Thymus (tissue), 11 donors: ENCODE results near the gene GLI3. TPM values are rescaled to one million over a fixed set of nuclear protein-coding genes. Genes with fewer than 3 reads are reported as not detected.

Source experiments
- DNase-seq, 9 donors: peaks; one replicate each; pipeline ENCODE4 v3.0.0-alpha.2; 2013; ENCODE audit warnings: low spot score in 9 of 9, low read depth in 6 of 9, missing footprints in 1 of 9
- H3K27ac ChIP-seq, 2 donors: one replicate each; pipeline ENCODE4 v1.5.1; 2013; ENCODE audit warnings: control low read depth in 1 of 2, low read depth in 1 of 2, low read length in 1 of 2, mild to moderate bottlenecking in 1 of 2, moderate library complexity in 1 of 2
- H3K27me3 ChIP-seq, 2 donors: one replicate each; pipeline ENCODE4 v1.5.1; 2013; ENCODE audit warnings: low read length in 1 of 2; ENCODE audit not compliant: control insufficient read depth in 2 of 2, insufficient read depth in 1 of 2
- H3K36me3 ChIP-seq, 2 donors: one replicate each; pipeline ENCODE4 v1.5.1; 2013; ENCODE audit warnings: low read length in 1 of 2, mild to moderate bottlenecking in 1 of 2, moderate library complexity in 1 of 2; ENCODE audit not compliant: control insufficient read depth in 2 of 2, insufficient read depth in 2 of 2
- H3K4me1 ChIP-seq, 2 donors: one replicate each; pipeline ENCODE4 v1.5.1; 2013; ENCODE audit warnings: low read length in 2 of 2; ENCODE audit not compliant: control insufficient read depth in 2 of 2, insufficient read depth in 2 of 2
- H3K4me3 ChIP-seq, 2 donors: one replicate each; pipeline ENCODE4 v1.5.1; 2013; ENCODE audit warnings: low read length in 2 of 2, control low read depth in 1 of 2, mild to moderate bottlenecking in 1 of 2
- H3K9me3 ChIP-seq, 2 donors: one replicate each; pipeline ENCODE4 v1.5.1; 2013; ENCODE audit warnings: low read length in 1 of 2, mild to moderate bottlenecking in 1 of 2; ENCODE audit not compliant: control insufficient read depth in 2 of 2, insufficient read depth in 1 of 2
- WGBS: extraction: QIAGEN DNeasy Blood & Tissue Kit; methylation state at CpG from one replicate; pipeline ENCODE4 v1.1.7; 2013; 5-methylcytosine and 5-hydroxymethylcytosine counted together
- polyA plus RNA-seq: library from polyadenylated mRNA; stranded (reverse); fragments of 200-250 nt; gene quantifications from one replicate; pipeline ENCODE4 v1.2.3, GENCODE V29; 2013
- total RNA-seq: library from RNA; stranded (reverse); fragments of 120-200 nt; gene quantifications from one replicate; pipeline ENCODE4 v1.2.4, GENCODE V29; 2013
- donor health status: healthy.

Gene GLI3
- total and polyA plus RNA-seq, 2 donors, result 3.1 to 3.2 TPM

GRCh38 chr7:42002654-42003053 is 234.4 kb downstream of the GLI3 start:
- no peak for DNase-seq
- 91% methylated on average over 2 of the region's 2 CpGs for WGBS
- Histone ChIP-seq H3K4me1 (no peaks in the 10 kb centered on the region), H3K36me3 (no peaks in the 10 kb centered on the region), H3K4me3 (no peak overlapping the region), H3K9me3 (no peaks in the 10 kb centered on the region), H3K27ac (no peak overlapping the region), H3K27me3 (no peaks in the 10 kb centered on the region)

GRCh38 chr7:41999736-42000283 is 237.2 kb downstream of the GLI3 start:
- Histone ChIP-seq H3K27me3 (no peaks in the 10 kb centered on the region), H3K36me3 (no peaks in the 10 kb centered on the region), H3K4me3 (no peak overlapping the region), H3K9me3 (no peaks in the 10 kb centered on the region), H3K27ac (no peak overlapping the region), H3K4me1 (no peaks in the 10 kb centered on the region)
- 95% methylated on average over 6 of the region's 6 CpGs for WGBS
- no peak for DNase-seq

GRCh38 chr7:41998041-41998440 is 239.0 kb downstream of the GLI3 start:
- H3K4me1 ChIP-seq, result no peaks in the 10 kb centered on the region
- DNase-seq, result no peak
- H3K27ac ChIP-seq, result no peak overlapping the region
- H3K27me3 ChIP-seq, result no peaks in the 10 kb centered on the region
- no peak overlapping the region for H3K4me3 ChIP-seq
- 95% methylated on average over 2 of the region's 2 CpGs for WGBS
- no peaks in the 10 kb centered on the region for H3K9me3 ChIP-seq
- no peaks in the 10 kb centered on the region for H3K36me3 ChIP-seq

DNA sequence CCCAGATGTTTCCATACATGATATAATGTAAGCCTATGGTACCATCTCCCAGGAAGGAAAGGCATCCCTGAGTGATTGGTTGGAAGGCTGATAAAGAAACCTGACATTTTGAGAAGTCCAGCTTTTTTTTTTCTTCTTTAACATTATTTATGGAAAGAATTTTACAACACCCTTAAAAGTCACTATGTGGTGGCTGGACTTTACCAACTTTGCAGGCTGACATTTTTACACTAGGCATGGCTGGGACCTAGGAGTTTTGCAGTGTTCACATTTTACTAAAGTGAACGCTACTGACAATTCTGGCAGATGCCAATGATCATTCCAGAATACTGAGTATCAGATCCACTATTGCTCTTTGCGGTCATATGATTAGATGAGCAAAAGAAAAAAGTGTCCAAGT is 239.9 kb downstream of the GLI3 start:
- peak overlapping the region in 1 of 2 donors; percentile 45 for H3K27ac ChIP-seq
- WGBS, result 98% methylated on average over 2 of the region's 2 CpGs
- no peak for DNase-seq
- H3K9me3 ChIP-seq, result no peaks in the 10 kb centered on the region
- H3K4me3 ChIP-seq, result no peak overlapping the region
- H3K36me3 ChIP-seq, result no peaks in the 10 kb centered on the region
- no peaks in the 10 kb centered on the region for H3K27me3 ChIP-seq
- H3K4me1 ChIP-seq, result no peaks in the 10 kb centered on the region

DNA sequence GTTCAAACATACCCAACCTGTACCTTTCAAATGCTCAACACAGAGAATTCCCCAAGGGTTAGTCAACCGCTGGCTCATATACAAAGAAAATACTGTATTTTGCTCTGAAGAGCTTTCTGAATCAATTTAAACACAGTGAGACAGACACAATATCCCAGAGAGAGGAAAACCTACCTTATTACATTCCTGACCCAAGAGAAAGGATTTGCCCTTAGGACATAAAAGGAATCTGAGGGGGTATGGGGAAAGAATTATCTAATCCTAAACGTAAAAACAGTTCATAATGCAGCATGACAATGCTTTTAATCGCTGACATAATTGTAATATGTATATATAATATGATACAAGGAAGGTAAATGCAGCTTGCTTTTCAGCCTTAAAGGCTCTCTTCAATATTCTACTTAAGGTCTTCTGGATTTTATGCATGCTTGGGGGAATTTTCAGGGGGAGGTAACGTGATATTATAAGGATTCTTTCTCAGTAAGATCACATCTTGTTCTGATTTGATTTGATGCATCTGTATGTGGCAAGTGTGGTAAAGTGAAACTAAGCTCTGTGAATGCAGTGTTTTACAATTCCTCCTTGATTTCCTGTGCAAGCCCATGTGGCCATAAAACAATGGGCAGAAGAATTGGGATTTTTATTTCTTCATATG is 240.5 kb downstream of the GLI3 start:
- H3K27ac ChIP-seq, result peak overlapping the region in 1 of 2 donors; percentile 45
- H3K4me1 ChIP-seq, result no peaks in the 10 kb centered on the region
- no peaks in the 10 kb centered on the region for H3K36me3 ChIP-seq
- DNase-seq, result no peak
- H3K9me3 ChIP-seq, result no peaks in the 10 kb centered on the region
- no peak overlapping the region for H3K4me3 ChIP-seq
- H3K27me3 ChIP-seq, result no peaks in the 10 kb centered on the region
- 85% methylated on average over 4 of the region's 4 CpGs for WGBS

DNA sequence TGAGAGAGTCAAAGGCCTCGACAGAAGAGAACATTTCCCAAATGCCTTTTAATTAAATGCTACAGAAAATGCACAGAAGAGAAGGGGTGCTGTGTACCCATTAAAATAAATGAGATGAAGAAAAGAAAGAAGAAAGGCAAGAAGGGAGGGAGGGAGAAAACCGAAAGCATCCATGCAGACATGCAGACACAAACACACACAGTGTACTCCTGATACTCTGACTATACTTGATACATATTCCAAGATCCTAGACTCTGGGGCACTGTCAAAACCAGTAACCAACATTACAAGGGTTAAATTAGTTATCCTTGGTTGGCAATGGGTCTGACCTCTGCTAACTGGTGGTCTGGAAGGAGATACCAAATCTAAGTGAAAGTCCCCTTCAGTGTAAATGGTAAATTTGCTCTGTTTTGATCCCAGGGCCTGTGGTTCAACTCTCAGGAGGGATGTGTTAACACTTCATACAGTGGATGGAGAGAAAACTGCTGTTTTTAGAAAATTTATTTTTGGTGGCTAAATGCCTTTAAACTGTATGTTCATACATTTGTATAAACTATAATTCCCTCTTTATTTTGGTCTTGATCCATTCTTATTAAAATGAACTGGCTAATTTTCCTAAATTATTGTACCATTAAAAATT is 241.3 kb downstream of the GLI3 start:
- Histone ChIP-seq H3K27me3 (no peaks in the 10 kb centered on the region), H3K9me3 (no peaks in the 10 kb centered on the region), H3K36me3 (no peaks in the 10 kb centered on the region), H3K4me1 (no peaks in the 10 kb centered on the region), H3K27ac (peak overlapping the region in 1 of 2 donors; percentile 12), H3K4me3 (no peak overlapping the region)
- WGBS, result 92% methylated on average over 2 of the region's 2 CpGs
- DNase-seq, result no peak

DNA sequence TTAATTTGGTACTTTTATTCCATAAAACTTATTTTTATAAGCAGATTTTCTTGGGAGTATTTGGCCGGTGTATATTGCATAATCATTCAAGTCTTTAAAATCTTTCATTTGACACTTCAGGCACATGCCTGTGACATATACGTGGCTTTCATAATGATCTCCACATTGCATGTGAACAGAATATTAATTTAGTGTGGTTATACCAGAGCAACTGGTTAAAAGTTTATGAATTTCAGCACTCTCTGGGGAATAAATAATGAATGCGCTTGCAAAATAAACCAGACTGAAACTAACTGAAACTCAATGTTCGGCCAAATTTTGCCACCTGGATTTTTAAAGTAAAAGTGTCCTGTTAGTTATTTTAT is 242.3 kb downstream of the GLI3 start:
- H3K9me3 ChIP-seq, result no peaks in the 10 kb centered on the region
- 94% methylated on average over 4 of the region's 4 CpGs for WGBS
- no peaks in the 10 kb centered on the region for H3K27me3 ChIP-seq
- DNase-seq, result no peak
- no peaks in the 10 kb centered on the region for H3K4me1 ChIP-seq
- no peak overlapping the region for H3K27ac ChIP-seq
- H3K4me3 ChIP-seq, result no peak overlapping the region
- no peaks in the 10 kb centered on the region for H3K36me3 ChIP-seq

- Histone ChIP-seq H3K36me3 (no peaks in the 10 kb centered on the region), H3K9me3 (no peaks in the 10 kb centered on the region), H3K27me3 (no peaks in the 10 kb centered on the region), H3K27ac (no peak overlapping the region), H3K4me3 (no peak overlapping the region), H3K4me1 (no peaks in the 10 kb centered on the region)
- DNase-seq, result no peak
- 38% methylated on average over 3 of the region's 3 CpGs for WGBS
Measured at GRCh38 chr7:41994036-41994745, 242.8 kb downstream of the GLI3 start.
